Erythroblast (primary cell): ENCODE results near the gene SLC25A26.
"Not testable (repeated sequence)": the region's sequence is repeated elsewhere in the genome, so short reads cannot be mapped to it uniquely, and the experiment has no call there.

ENCODE experiments used
- GATA1 ChIP-seq: IDR thresholded peaks from 2 replicates; pipeline ENCODE4 v1.6.1; 2011; ENCODE audit warnings: low read depth, mild to moderate bottlenecking, control low read depth, low read length, moderate library complexity
- POLR2A ChIP-seq: IDR thresholded peaks from 2 replicates; pipeline ENCODE4 v1.6.1; 2011; ENCODE audit warnings: mild to moderate bottlenecking, low read length

- not testable (repeated sequence) for TF ChIP-seq POLR2A, GATA1
Measured at GRCh38 chr3:66291922-66292321, 71.1 kb downstream of the SLC25A26 start.
